AG04450 (cell line): Measurements from ENCODE around the gene EPS8L3. TPM values are rescaled to one million over a fixed set of nuclear protein-coding genes. Genes with fewer than 3 reads are reported as not detected.

Experiments
- CTCF ChIA-PET: fragments of 300-600, 350-600 bp; formaldehyde crosslinking; extraction: SDS; loops from one replicate; lab custom pipeline; 2022; ENCODE audit warnings: antibody characterized with exemption, inconsistent platforms; lab: Charles Lee
- POLR2A ChIA-PET: fragments of 350-600 bp; formaldehyde crosslinking; extraction: SDS; loops from one replicate; lab custom pipeline; 2021; ENCODE audit warnings: antibody characterized with exemption, inconsistent platforms; lab: Yijun Ruan, JAX
- DNase-seq: peaks from one replicate; pipeline ENCODE4 v3.0.0-alpha.2; 2011; ENCODE audit warnings: low read depth, low spot score
- H3K27ac ChIP-seq: one replicate; pipeline ENCODE4 v1.5.1; 2012; ENCODE audit warnings: low read depth, low read length, control low read depth
- H3K27me3 ChIP-seq: one replicate; pipeline ENCODE4 v1.6.0; 2012; ENCODE audit warnings: low read length; ENCODE audit not compliant: control insufficient read depth, insufficient read depth
- H3K4me3 ChIP-seq: 2 replicates; pipeline ENCODE4 v1.5.1; 2011; ENCODE audit warnings: mild to moderate bottlenecking, low read depth, low read length, control low read depth
- H3K9me3 ChIP-seq: 2 replicates; pipeline ENCODE4 v1.5.1; 2012; ENCODE audit warnings: low read length; ENCODE audit not compliant: control insufficient read depth, insufficient read depth
- CTCF ChIP-seq: IDR thresholded peaks from 2 replicates; pipeline ENCODE4 v1.5.1; 2011; ENCODE audit warnings: low read depth, low read length, control low read depth, inconsistent platforms
- polyA plus RNA-seq: library from polyadenylated mRNA; depleted of rRNA; stranded (reverse); fragments of >200 nt; gene quantifications from 2 replicates; pipeline ENCODE4 v1.2.3, GENCODE V29; 2011

The EPS8L3 gene
- polyA plus RNA-seq, 1 experiment, result not detected

- CTCF ChIA-PET, result no interaction called here
Measured at GRCh38 chr1:109728870-109729269, 34.9 kb downstream of the EPS8L3 start.

GRCh38 chr1:109726728-109727373, 36.9 kb downstream of the EPS8L3 start:
- Histone ChIP-seq H3K27ac (no peak overlapping the region), H3K9me3 (no peaks in the 10 kb centered on the region; the same call in 1 of the 2 replicates), H3K4me3 (no peak overlapping the region), H3K27me3 (peaks cover 7% of the 10 kb centered on the region)
- TF ChIP-seq CTCF, result no peak
- CTCF ChIA-PET, result interaction anchor here (0.5 to 1.4 kb wide), 2 partner anchors 87 to 89 kb away, joined by 3 to 5 read pairs; no protein-coding TSS in a partner anchor
- DNase-seq, result no peak
- POLR2A ChIA-PET, result no interaction called here

More at GRCh38 chr1:109728870-109729269, 34.9 kb downstream of the EPS8L3 start:
- no peak overlapping the region for H3K4me3 ChIP-seq
- POLR2A ChIA-PET, result no interaction called here
- H3K27me3 ChIP-seq, result peaks cover 11% of the 10 kb centered on the region
- TF ChIP-seq CTCF, result no peak
- no peak overlapping the region for H3K27ac ChIP-seq
- H3K9me3 ChIP-seq, result no peaks in the 10 kb centered on the region; the same call in 1 of the 2 replicates
- DNase-seq, result no peak

- H3K4me3 ChIP-seq, result no peak overlapping the region
- no peak overlapping the region for H3K27ac ChIP-seq
- no peaks in the 10 kb centered on the region; the same call in 1 of the 2 replicates for H3K9me3 ChIP-seq
- POLR2A ChIA-PET, result no interaction called here
- peaks cover 7% of the 10 kb centered on the region for H3K27me3 ChIP-seq
- no peak for DNase-seq
- TF ChIP-seq CTCF, result no peak
- CTCF ChIA-PET, result no interaction called here
Measured at GRCh38 chr1:109726007-109726406, 37.7 kb downstream of the EPS8L3 start.

GRCh38 chr1:109725510-109725909, 38.2 kb downstream of the EPS8L3 start:
- no peak overlapping the region for H3K4me3 ChIP-seq
- ChIA-PET POLR2A (no interaction called here), CTCF (no interaction called here)
- H3K27ac ChIP-seq, result no peak overlapping the region
- no peaks in the 10 kb centered on the region; the same call in 1 of the 2 replicates for H3K9me3 ChIP-seq
- no peak for TF ChIP-seq CTCF
- DNase-seq, result no peak
- H3K27me3 ChIP-seq, result peaks cover 7% of the 10 kb centered on the region

- no peak overlapping the region for H3K4me3 ChIP-seq
- DNase-seq, result no peak
- no peak overlapping the region for H3K27ac ChIP-seq
- H3K9me3 ChIP-seq, result no peaks in the 10 kb centered on the region; the same call in 1 of the 2 replicates
- CTCF ChIA-PET, result no interaction called here
- POLR2A ChIA-PET, result no interaction called here
- no peak for TF ChIP-seq CTCF
- peaks cover 7% of the 10 kb centered on the region for H3K27me3 ChIP-seq
Measured at GRCh38 chr1:109724933-109725332, 38.8 kb downstream of the EPS8L3 start.
